ENCODE data around the gene MACC1.

DNA sequence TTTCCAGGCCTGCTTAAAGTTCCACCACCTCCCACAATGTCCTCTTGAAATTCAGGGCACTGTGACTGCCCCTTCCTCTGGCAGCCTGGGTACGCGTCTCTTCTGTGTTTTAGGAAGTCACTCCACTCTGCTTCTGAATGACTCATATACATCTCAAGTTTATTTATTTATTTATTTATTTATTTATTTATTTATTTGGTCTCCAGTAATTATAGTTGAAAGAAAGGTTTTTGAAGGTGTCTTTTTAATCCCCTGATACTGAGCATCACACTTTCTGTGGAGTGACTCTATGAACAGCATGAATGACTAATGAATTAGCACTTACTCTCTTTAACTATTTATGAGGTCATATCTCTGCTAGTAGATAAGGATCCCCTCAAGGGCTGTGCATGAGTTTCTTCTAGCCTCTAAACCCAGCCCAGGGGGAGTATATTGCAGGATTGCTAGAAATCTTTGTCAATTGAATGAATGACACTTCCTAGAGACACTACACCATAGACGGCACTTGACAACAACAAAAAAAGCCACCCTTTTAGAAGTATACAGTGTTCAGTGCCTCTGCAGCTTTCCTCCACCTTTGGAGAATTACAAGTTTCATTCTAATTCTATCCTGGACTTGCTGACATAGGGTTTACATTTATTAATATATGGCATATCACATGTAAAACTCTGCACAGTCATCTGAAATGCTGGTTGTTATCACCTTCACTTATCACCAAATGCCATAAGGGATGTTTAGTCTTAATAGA lies 2.1 kb downstream of the MACC1 start:
- TF ChIP-seq, protein P1, sequence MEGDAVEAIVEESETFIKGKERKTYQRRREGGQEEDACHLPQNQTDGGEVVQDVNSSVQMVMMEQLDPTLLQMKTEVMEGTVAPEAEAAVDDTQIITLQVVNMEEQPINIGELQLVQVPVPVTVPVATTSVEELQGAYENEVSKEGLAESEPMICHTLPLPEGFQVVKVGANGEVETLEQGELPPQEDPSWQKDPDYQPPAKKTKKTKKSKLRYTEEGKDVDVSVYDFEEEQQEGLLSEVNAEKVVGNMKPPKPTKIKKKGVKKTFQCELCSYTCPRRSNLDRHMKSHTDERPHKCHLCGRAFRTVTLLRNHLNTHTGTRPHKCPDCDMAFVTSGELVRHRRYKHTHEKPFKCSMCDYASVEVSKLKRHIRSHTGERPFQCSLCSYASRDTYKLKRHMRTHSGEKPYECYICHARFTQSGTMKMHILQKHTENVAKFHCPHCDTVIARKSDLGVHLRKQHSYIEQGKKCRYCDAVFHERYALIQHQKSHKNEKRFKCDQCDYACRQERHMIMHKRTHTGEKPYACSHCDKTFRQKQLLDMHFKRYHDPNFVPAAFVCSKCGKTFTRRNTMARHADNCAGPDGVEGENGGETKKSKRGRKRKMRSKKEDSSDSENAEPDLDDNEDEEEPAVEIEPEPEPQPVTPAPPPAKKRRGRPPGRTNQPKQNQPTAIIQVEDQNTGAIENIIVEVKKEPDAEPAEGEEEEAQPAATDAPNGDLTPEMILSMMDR (IDR thresholded peaks at IDR 0.05; ENCODE audit: low read length) = no peak
- no peak for TF ChIP-seq EZH2 (IDR thresholded peaks at IDR 0.05; ENCODE audit: borderline replicate concordance, low read length)

All from OCI-LY1 (cell line).